SU-DHL-6 (cell line): ENCODE measurements around the gene MPRIP.

Experiments used
- H2AFZ ChIP-seq: fragments of 200-600 bp; sonication (generic); 2 replicates; pipeline ENCODE4 v1.6.1; 2014; ENCODE audit warnings: low read depth, mild to moderate bottlenecking, moderate library complexity, mixed read lengths, antibody characterized with exemption, low read length; ENCODE audit not compliant: severe bottlenecking
- H3F3A ChIP-seq: fragments of 200-600 bp; shearing (Covaris generic); 2 replicates; pipeline ENCODE4 v1.6.0; 2016; ENCODE audit warnings: antibody characterized with exemption, mild to moderate bottlenecking; ENCODE audit not compliant: insufficient read depth
- H3K27ac ChIP-seq: fragments of 200-600 bp; sonication (generic); 2 replicates; pipeline ENCODE4 v1.5.1; 2016; ENCODE audit warnings: low read depth, mild to moderate bottlenecking, low read length, moderate library complexity, mixed read lengths
- H3K27me3 ChIP-seq: fragments of 200-600 bp; sonication (generic), shearing (Covaris generic); 2 replicates; pipeline ENCODE4 v1.6.0; 2014; ENCODE audit warnings: mild to moderate bottlenecking, low read length
- H3K36me3 ChIP-seq: fragments of 200-600 bp; sonication (generic); 2 replicates; pipeline ENCODE4 v1.6.1; 2014; ENCODE audit warnings: mild to moderate bottlenecking, low read length, mixed read lengths
- H3K4me2 ChIP-seq: fragments of 300-600, 200-600 bp; shearing (Covaris generic), sonication (generic); 2 replicates; pipeline ENCODE4 v1.6.0; 2014; ENCODE audit warnings: low read length, low read depth, mild to moderate bottlenecking; ENCODE audit not compliant: poor library complexity, severe bottlenecking
- H3K4me3 ChIP-seq: fragments of 200-600 bp; sonication (generic); 2 replicates; pipeline ENCODE4 v1.5.1; 2014; ENCODE audit warnings: antibody characterized with exemption, low read length, mild to moderate bottlenecking, mixed read lengths; ENCODE audit not compliant: insufficient read depth, poor library complexity, severe bottlenecking
- H3K79me2 ChIP-seq: fragments of 200-600 bp; sonication (generic); 2 replicates; pipeline ENCODE4 v1.6.1; 2014; ENCODE audit warnings: mild to moderate bottlenecking, low read length, moderate library complexity; ENCODE audit not compliant: insufficient read depth
- H3K9ac ChIP-seq: fragments of 200-600 bp; sonication (generic); 2 replicates; pipeline ENCODE4 v1.7.0; 2014; ENCODE audit warnings: mild to moderate bottlenecking, low read length
- H3K9me2 ChIP-seq: fragments of 200-600 bp; sonication (generic); replicated peaks from 2 replicates; pipeline ENCODE4 v1.6.1; 2014; ENCODE audit warnings: low read length; ENCODE audit not compliant: insufficient read depth
- H3K9me3 ChIP-seq: fragments of 200-600 bp; sonication (generic); 2 replicates; pipeline ENCODE4 v1.6.1; 2014; ENCODE audit warnings: low read length, mixed read lengths; ENCODE audit not compliant: insufficient read depth
- H4K20me1 ChIP-seq: fragments of 200-600 bp; sonication (generic); 2 replicates; pipeline ENCODE4 v1.6.1; 2014; ENCODE audit warnings: low read depth, mild to moderate bottlenecking, antibody characterized with exemption, low read length, moderate library complexity, mixed read lengths
- EZH2phosphoT487 ChIP-seq: fragments of 200-600 bp; sonication (generic), shearing (Covaris generic); conservative IDR thresholded peaks from 2 replicates; pipeline ENCODE4 v1.6.1; 2018; ENCODE audit warnings: mild to moderate bottlenecking, antibody characterized with exemption, low read length, moderate library complexity, mixed read lengths
- TF ChIP-seq, protein P1 (sequence below): fragments of 200-600 bp; sonication (generic); IDR thresholded peaks from one replicate; pipeline ENCODE4 v1.5.1; 2017; ENCODE audit warnings: antibody characterized with exemption, mild to moderate bottlenecking, low read length, moderate library complexity; ENCODE audit not compliant: insufficient read depth, poor library complexity, severe bottlenecking

The MPRIP gene

GRCh38 chr17:17223736-17224135, 181.5 kb downstream of the MPRIP start:
- H3F3A ChIP-seq: no peaks in the 10 kb centered on the region
- no peaks in the 10 kb centered on the region for H4K20me1 ChIP-seq
- no peak overlapping the region for H3K27ac ChIP-seq
- H3K9me2 ChIP-seq: no peaks in the 10 kb centered on the region
- TF ChIP-seq, protein P1, sequence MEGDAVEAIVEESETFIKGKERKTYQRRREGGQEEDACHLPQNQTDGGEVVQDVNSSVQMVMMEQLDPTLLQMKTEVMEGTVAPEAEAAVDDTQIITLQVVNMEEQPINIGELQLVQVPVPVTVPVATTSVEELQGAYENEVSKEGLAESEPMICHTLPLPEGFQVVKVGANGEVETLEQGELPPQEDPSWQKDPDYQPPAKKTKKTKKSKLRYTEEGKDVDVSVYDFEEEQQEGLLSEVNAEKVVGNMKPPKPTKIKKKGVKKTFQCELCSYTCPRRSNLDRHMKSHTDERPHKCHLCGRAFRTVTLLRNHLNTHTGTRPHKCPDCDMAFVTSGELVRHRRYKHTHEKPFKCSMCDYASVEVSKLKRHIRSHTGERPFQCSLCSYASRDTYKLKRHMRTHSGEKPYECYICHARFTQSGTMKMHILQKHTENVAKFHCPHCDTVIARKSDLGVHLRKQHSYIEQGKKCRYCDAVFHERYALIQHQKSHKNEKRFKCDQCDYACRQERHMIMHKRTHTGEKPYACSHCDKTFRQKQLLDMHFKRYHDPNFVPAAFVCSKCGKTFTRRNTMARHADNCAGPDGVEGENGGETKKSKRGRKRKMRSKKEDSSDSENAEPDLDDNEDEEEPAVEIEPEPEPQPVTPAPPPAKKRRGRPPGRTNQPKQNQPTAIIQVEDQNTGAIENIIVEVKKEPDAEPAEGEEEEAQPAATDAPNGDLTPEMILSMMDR: no peak
- no peak for TF ChIP-seq EZH2phosphoT487
- H3K4me3 ChIP-seq: no peak overlapping the region
- H3K9ac ChIP-seq: no peak overlapping the region
- H3K27me3 ChIP-seq: no peaks in the 10 kb centered on the region
- no peaks in the 10 kb centered on the region; the same call in 1 of the 2 replicates for H3K36me3 ChIP-seq
- no peak overlapping the region for H3K4me2 ChIP-seq
- no peaks in the 10 kb centered on the region for H3K9me3 ChIP-seq
- no peak overlapping the region for H2AFZ ChIP-seq
- H3K79me2 ChIP-seq: no peaks in the 10 kb centered on the region

DNA sequence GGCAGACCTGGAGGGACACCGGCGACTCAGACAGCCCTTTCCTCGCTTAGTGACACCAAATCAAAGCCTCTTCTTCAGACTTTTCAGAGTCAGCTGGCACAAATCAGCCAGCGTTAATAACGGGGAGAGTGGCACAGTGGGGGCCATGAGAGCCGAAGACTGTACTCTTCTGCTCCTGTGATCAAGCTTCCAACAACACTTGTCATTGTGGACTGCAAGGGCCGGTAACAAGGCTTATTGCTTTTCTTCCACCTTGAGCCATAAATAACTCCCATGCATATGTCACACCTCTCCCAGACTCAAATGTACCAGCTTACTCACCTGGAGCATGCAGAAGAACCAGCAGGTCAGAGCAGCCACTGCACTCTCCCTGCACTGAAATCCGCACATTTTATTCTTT, 181.9 kb downstream of the MPRIP start:
- Histone ChIP-seq H3K79me2 (no peaks in the 10 kb centered on the region), H3K9me2 (no peaks in the 10 kb centered on the region), H3K27ac (no peak overlapping the region), H3K4me3 (no peak overlapping the region), H3F3A (no peaks in the 10 kb centered on the region), H3K9me3 (no peaks in the 10 kb centered on the region), H2AFZ (no peak overlapping the region), H3K4me2 (no peak overlapping the region), H3K9ac (no peak overlapping the region), H4K20me1 (no peaks in the 10 kb centered on the region), H3K27me3 (no peaks in the 10 kb centered on the region), H3K36me3 (no peaks in the 10 kb centered on the region; the same call in 1 of the 2 replicates)
- TF ChIP-seq EZH2phosphoT487: no peak
- TF ChIP-seq, protein P1: no peak

GRCh38 chr17:17225901-17226300, 183.6 kb downstream of the MPRIP start:
- H3K9me2 ChIP-seq: no peaks in the 10 kb centered on the region
- H3K4me2 ChIP-seq: no peak overlapping the region
- no peaks in the 10 kb centered on the region for H3K9me3 ChIP-seq

More at GRCh38 chr17:17225901-17226300, 183.6 kb downstream of the MPRIP start:
- Histone ChIP-seq H3K36me3 (no peaks in the 10 kb centered on the region; the same call in 1 of the 2 replicates), H3K27ac (no peak overlapping the region), H3K4me3 (no peak overlapping the region), H4K20me1 (no peaks in the 10 kb centered on the region), H2AFZ (no peak overlapping the region), H3K27me3 (no peaks in the 10 kb centered on the region), H3F3A (no peaks in the 10 kb centered on the region), H3K79me2 (no peaks in the 10 kb centered on the region), H3K9ac (no peak overlapping the region)
- TF ChIP-seq EZH2phosphoT487: no peak
- TF ChIP-seq, protein P1: no peak
